ENCODE measurements around the gene SIGLEC6.

Gene SIGLEC6

GRCh38 chr19:51552996-51553725, 21.7 kb upstream of the SIGLEC6 start:
- no peak overlapping the region for H3K27ac ChIP-seq
- no peak for TF ChIP-seq ZFX (IDR thresholded peaks at IDR 0.05; ENCODE audit: borderline replicate concordance)
- no peak for TF ChIP-seq CTCF (IDR thresholded peaks at IDR 0.05)

GRCh38 chr19:51552608-51552995, 21.1 kb upstream of the SIGLEC6 start:
- H3K27ac ChIP-seq: no peak overlapping the region
- no peak for TF ChIP-seq CTCF (IDR thresholded peaks at IDR 0.05)
- no peak for TF ChIP-seq ZFX (IDR thresholded peaks at IDR 0.05; ENCODE audit: borderline replicate concordance)

GRCh38 chr19:51551673-51552432, 20.4 kb upstream of the SIGLEC6 start:
- no peak for TF ChIP-seq ZFX (IDR thresholded peaks at IDR 0.05; ENCODE audit: borderline replicate concordance)
- TF ChIP-seq CTCF (IDR thresholded peaks at IDR 0.05): no peak
- no peak overlapping the region for H3K27ac ChIP-seq

GRCh38 chr19:51550848-51551672, 19.6 kb upstream of the SIGLEC6 start:
- no peak overlapping the region for H3K27ac ChIP-seq
- TF ChIP-seq CTCF (IDR thresholded peaks at IDR 0.05) (no peak), ZFX (IDR thresholded peaks at IDR 0.05; ENCODE audit: borderline replicate concordance) (no peak)

- TF ChIP-seq ZFX (IDR thresholded peaks at IDR 0.05; ENCODE audit: borderline replicate concordance) (no peak), CTCF (IDR thresholded peaks at IDR 0.05) (no peak)
Measured at GRCh38 chr19:51549533-51550324, 18.3 kb upstream of the SIGLEC6 start.

GRCh38 chr19:51548891-51549305, 17.4 kb upstream of the SIGLEC6 start:
- TF ChIP-seq CTCF (IDR thresholded peaks at IDR 0.05) (no peak), ZFX (IDR thresholded peaks at IDR 0.05; ENCODE audit: borderline replicate concordance) (no peak)
- H3K27ac ChIP-seq: no peak overlapping the region

More at GRCh38 chr19:51549533-51550324, 18.3 kb upstream of the SIGLEC6 start:
- no peak overlapping the region for H3K27ac ChIP-seq
